ENCODE data around the gene NNMT.

NNMT gene

GRCh38 chr11:114342476-114342875 lies 46.3 kb downstream of the NNMT start:
- no peaks in the 10 kb centered on the region for H3K36me3 ChIP-seq (ENCODE audit: control insufficient read depth in 1 of 2, insufficient read depth in 2 of 2, low read length in 2 of 2)
- H3K27me3 ChIP-seq (ENCODE audit: low read depth, low read length): no peaks in the 10 kb centered on the region
- no peak overlapping the region for H3K27ac ChIP-seq (ENCODE audit: low read length)
- H3K4me3 ChIP-seq (ENCODE audit: low read depth in 1 of 2, low read length in 2 of 2): no peak overlapping the region
- H3K4me1 ChIP-seq (ENCODE audit: control insufficient read depth in 1 of 2, insufficient read depth in 2 of 2, low read length in 2 of 2): peaks cover 0 to 7% of the 10 kb centered on the region in 2 donors
- H3K9me3 ChIP-seq (ENCODE audit: control insufficient read depth in 1 of 2, low read length in 2 of 2): no peaks in the 10 kb centered on the region

- Histone ChIP-seq H3K27me3 (ENCODE audit: low read depth, low read length) (no peaks in the 10 kb centered on the region), H3K27ac (ENCODE audit: low read length) (no peak overlapping the region), H3K4me3 (ENCODE audit: low read depth in 1 of 2, low read length in 2 of 2) (no peak overlapping the region), H3K9me3 (ENCODE audit: control insufficient read depth in 1 of 2, low read length in 2 of 2) (no peaks in the 10 kb centered on the region), H3K36me3 (ENCODE audit: control insufficient read depth in 1 of 2, insufficient read depth in 2 of 2, low read length in 2 of 2) (no peaks in the 10 kb centered on the region), H3K4me1 (ENCODE audit: control insufficient read depth in 1 of 2, insufficient read depth in 2 of 2, low read length in 2 of 2) (peaks cover 0 to 7% of the 10 kb centered on the region in 2 donors)
These were observed 46.8 kb downstream of the NNMT start for GRCh38 chr11:114343020-114343419.

GRCh38 chr11:114343493-114343892 lies 47.3 kb downstream of the NNMT start:
- H3K4me1 ChIP-seq (ENCODE audit: control insufficient read depth in 1 of 2, insufficient read depth in 2 of 2, low read length in 2 of 2): peaks cover 0 to 7% of the 10 kb centered on the region in 2 donors
- H3K36me3 ChIP-seq (ENCODE audit: control insufficient read depth in 1 of 2, insufficient read depth in 2 of 2, low read length in 2 of 2): no peaks in the 10 kb centered on the region
- no peaks in the 10 kb centered on the region for H3K27me3 ChIP-seq (ENCODE audit: low read depth, low read length)
- no peak overlapping the region for H3K27ac ChIP-seq (ENCODE audit: low read length)
- no peaks in the 10 kb centered on the region for H3K9me3 ChIP-seq (ENCODE audit: control insufficient read depth in 1 of 2, low read length in 2 of 2)
- H3K4me3 ChIP-seq (ENCODE audit: low read depth in 1 of 2, low read length in 2 of 2): no peak overlapping the region

GRCh38 chr11:114344494-114344893 lies 48.3 kb downstream of the NNMT start:
- Histone ChIP-seq H3K9me3 (ENCODE audit: control insufficient read depth in 1 of 2, low read length in 2 of 2) (no peaks in the 10 kb centered on the region), H3K4me1 (ENCODE audit: control insufficient read depth in 1 of 2, insufficient read depth in 2 of 2, low read length in 2 of 2) (peaks cover 0 to 7% of the 10 kb centered on the region in 2 donors), H3K27me3 (ENCODE audit: low read depth, low read length) (no peaks in the 10 kb centered on the region), H3K27ac (ENCODE audit: low read length) (no peak overlapping the region), H3K36me3 (ENCODE audit: control insufficient read depth in 1 of 2, insufficient read depth in 2 of 2, low read length in 2 of 2) (no peaks in the 10 kb centered on the region), H3K4me3 (ENCODE audit: low read depth in 1 of 2, low read length in 2 of 2) (no peak overlapping the region)

- Histone ChIP-seq H3K4me1 (ENCODE audit: control insufficient read depth in 1 of 2, insufficient read depth in 2 of 2, low read length in 2 of 2) (peaks cover 0 to 2% of the 10 kb centered on the region in 2 donors), H3K9me3 (ENCODE audit: control insufficient read depth in 1 of 2, low read length in 2 of 2) (no peaks in the 10 kb centered on the region), H3K27ac (ENCODE audit: low read length) (no peak overlapping the region), H3K36me3 (ENCODE audit: control insufficient read depth in 1 of 2, insufficient read depth in 2 of 2, low read length in 2 of 2) (no peaks in the 10 kb centered on the region), H3K27me3 (ENCODE audit: low read depth, low read length) (no peaks in the 10 kb centered on the region), H3K4me3 (ENCODE audit: low read depth in 1 of 2, low read length in 2 of 2) (no peak overlapping the region)
These were observed 49.5 kb downstream of the NNMT start for GRCh38 chr11:114345575-114346222.

DNA sequence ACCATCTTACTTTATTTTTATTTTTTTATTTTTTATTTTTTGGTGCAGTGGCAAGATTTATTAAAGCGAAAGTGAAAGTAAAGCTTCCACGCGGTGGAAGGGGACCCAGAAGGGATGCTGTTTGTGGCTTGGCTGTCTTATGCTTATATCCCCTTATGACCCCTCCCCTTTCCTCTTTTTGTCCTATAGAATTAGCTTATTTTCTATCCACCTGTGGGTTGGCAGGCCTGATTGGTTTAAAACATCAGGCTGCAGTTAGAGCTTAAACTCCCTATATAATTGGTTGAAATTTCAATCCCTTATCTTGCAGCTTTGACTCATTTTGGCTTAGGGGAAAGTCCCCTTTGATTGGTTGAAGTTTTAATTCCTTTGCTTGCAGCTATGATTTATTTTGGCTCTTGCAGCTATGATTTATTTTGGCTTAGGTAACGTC lies 50.5 kb downstream of the NNMT start:
- Histone ChIP-seq H3K36me3 (ENCODE audit: control insufficient read depth in 1 of 2, insufficient read depth in 2 of 2, low read length in 2 of 2) (no peaks in the 10 kb centered on the region), H3K27ac (ENCODE audit: low read length) (no peak overlapping the region), H3K9me3 (ENCODE audit: control insufficient read depth in 1 of 2, low read length in 2 of 2) (no peaks in the 10 kb centered on the region), H3K4me1 (ENCODE audit: control insufficient read depth in 1 of 2, insufficient read depth in 2 of 2, low read length in 2 of 2) (no peaks in the 10 kb centered on the region), H3K4me3 (ENCODE audit: low read depth in 1 of 2, low read length in 2 of 2) (peak overlapping the region; percentile 15 to 20), H3K27me3 (ENCODE audit: low read depth, low read length) (no peaks in the 10 kb centered on the region)

GRCh38 chr11:114348200-114349191 lies 52.3 kb downstream of the NNMT start:
- Histone ChIP-seq H3K27ac (ENCODE audit: low read length) (no peak overlapping the region), H3K36me3 (ENCODE audit: control insufficient read depth in 1 of 2, insufficient read depth in 2 of 2, low read length in 2 of 2) (no peaks in the 10 kb centered on the region), H3K4me1 (ENCODE audit: control insufficient read depth in 1 of 2, insufficient read depth in 2 of 2, low read length in 2 of 2) (no peaks in the 10 kb centered on the region), H3K27me3 (ENCODE audit: low read depth, low read length) (no peaks in the 10 kb centered on the region), H3K4me3 (ENCODE audit: low read depth in 1 of 2, low read length in 2 of 2) (no peak overlapping the region), H3K9me3 (ENCODE audit: control insufficient read depth in 1 of 2, low read length in 2 of 2) (no peaks in the 10 kb centered on the region)

DNA sequence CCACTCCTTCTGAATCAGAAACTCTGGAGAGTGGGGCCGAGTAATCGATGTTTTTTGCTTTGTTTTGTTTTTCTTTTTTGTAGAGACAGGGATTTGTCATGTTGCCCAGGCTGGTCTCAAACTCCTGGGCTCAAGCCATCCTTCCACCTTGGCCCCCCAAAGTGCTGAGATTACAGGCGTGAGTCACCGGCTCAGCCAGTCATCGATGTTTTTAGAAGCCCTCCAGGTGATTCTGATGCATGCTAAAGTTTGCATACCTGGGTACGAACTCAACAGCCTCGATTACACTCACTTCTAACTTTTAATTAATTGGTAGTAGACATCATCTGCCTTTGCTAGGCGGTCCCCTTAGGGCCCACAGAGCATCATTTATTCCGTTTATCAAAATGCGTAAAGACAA lies 53.8 kb downstream of the NNMT start:
- Histone ChIP-seq H3K27me3 (ENCODE audit: low read depth, low read length) (no peaks in the 10 kb centered on the region), H3K27ac (ENCODE audit: low read length) (no peak overlapping the region), H3K4me3 (ENCODE audit: low read depth in 1 of 2, low read length in 2 of 2) (no peak overlapping the region), H3K4me1 (ENCODE audit: control insufficient read depth in 1 of 2, insufficient read depth in 2 of 2, low read length in 2 of 2) (no peaks in the 10 kb centered on the region), H3K9me3 (ENCODE audit: control insufficient read depth in 1 of 2, low read length in 2 of 2) (no peaks in the 10 kb centered on the region), H3K36me3 (ENCODE audit: control insufficient read depth in 1 of 2, insufficient read depth in 2 of 2, low read length in 2 of 2) (no peaks in the 10 kb centered on the region)

DNA sequence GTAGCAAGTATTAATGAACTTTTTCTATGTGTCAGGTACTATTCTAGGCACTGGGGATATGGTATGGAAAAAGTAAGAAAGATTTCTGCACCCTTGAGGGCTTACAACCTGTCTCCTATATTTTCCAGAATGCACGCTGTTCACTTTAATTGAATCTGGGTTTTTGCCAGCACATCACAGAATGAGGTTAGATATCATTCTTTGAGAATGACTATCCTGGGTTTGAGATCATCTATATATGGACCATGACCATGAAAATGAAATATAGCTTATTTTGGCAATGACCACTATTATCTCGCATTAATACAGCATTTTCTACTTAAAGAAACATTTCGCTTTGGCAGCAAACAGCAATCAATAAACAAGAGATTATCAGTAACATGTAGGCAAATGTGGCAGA lies 57.2 kb downstream of the NNMT start:
- Histone ChIP-seq H3K9me3 (ENCODE audit: control insufficient read depth in 1 of 2, low read length in 2 of 2) (no peaks in the 10 kb centered on the region), H3K27ac (ENCODE audit: low read length) (no peak overlapping the region), H3K36me3 (ENCODE audit: control insufficient read depth in 1 of 2, insufficient read depth in 2 of 2, low read length in 2 of 2) (no peaks in the 10 kb centered on the region), H3K4me3 (ENCODE audit: low read depth in 1 of 2, low read length in 2 of 2) (no peak overlapping the region), H3K4me1 (ENCODE audit: control insufficient read depth in 1 of 2, insufficient read depth in 2 of 2, low read length in 2 of 2) (no peaks in the 10 kb centered on the region), H3K27me3 (ENCODE audit: low read depth, low read length) (no peaks in the 10 kb centered on the region)

DNA sequence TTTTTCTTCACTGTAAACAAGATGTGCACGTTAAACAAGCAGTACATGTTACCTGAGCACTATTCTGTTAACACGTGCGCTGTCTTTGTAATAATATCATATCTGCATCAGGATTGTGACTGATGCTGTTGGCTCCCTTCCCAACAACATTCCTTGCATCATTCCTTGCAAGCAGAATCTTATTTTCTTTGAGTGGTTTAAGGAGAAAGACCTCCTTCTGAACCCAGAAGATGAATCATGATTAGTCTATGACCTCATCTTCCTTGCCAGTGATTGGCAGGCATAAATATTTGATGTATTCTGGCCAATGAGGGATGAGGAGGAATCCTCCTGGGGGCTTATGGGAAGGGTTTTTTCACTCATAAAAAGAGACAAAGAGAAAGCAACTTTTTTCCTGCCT lies 57.9 kb downstream of the NNMT start:
- no peaks in the 10 kb centered on the region for H3K9me3 ChIP-seq (ENCODE audit: control insufficient read depth in 1 of 2, low read length in 2 of 2)
- H3K4me1 ChIP-seq (ENCODE audit: control insufficient read depth in 1 of 2, insufficient read depth in 2 of 2, low read length in 2 of 2): no peaks in the 10 kb centered on the region
- no peak overlapping the region for H3K4me3 ChIP-seq (ENCODE audit: low read depth in 1 of 2, low read length in 2 of 2)
- H3K27me3 ChIP-seq (ENCODE audit: low read depth, low read length): no peaks in the 10 kb centered on the region
- no peak overlapping the region for H3K27ac ChIP-seq (ENCODE audit: low read length)
- H3K36me3 ChIP-seq (ENCODE audit: control insufficient read depth in 1 of 2, insufficient read depth in 2 of 2, low read length in 2 of 2): no peaks in the 10 kb centered on the region

- Histone ChIP-seq H3K27ac (ENCODE audit: low read length) (no peak overlapping the region), H3K36me3 (ENCODE audit: control insufficient read depth in 1 of 2, insufficient read depth in 2 of 2, low read length in 2 of 2) (no peaks in the 10 kb centered on the region), H3K27me3 (ENCODE audit: low read depth, low read length) (no peaks in the 10 kb centered on the region), H3K4me3 (ENCODE audit: low read depth in 1 of 2, low read length in 2 of 2) (no peak overlapping the region), H3K4me1 (ENCODE audit: control insufficient read depth in 1 of 2, insufficient read depth in 2 of 2, low read length in 2 of 2) (no peaks in the 10 kb centered on the region), H3K9me3 (ENCODE audit: control insufficient read depth in 1 of 2, low read length in 2 of 2) (no peaks in the 10 kb centered on the region)
These were observed 62.5 kb downstream of the NNMT start for GRCh38 chr11:114358716-114359115.

All from muscle layer of duodenum (tissue), 2 donors.